Superior temporal gyrus (tissue), 1 donor: Measurements from ENCODE around the gene PRDM12.

Source experiments
- DNase-seq: peaks from one replicate; pipeline ENCODE4 v3.0.0-alpha.2; 2016; ENCODE audit errors: extremely low spot score

The PRDM12 gene

GRCh38 chr9:130720762-130721161 lies 56.4 kb downstream of the PRDM12 start:
- no peak for DNase-seq

DNA sequence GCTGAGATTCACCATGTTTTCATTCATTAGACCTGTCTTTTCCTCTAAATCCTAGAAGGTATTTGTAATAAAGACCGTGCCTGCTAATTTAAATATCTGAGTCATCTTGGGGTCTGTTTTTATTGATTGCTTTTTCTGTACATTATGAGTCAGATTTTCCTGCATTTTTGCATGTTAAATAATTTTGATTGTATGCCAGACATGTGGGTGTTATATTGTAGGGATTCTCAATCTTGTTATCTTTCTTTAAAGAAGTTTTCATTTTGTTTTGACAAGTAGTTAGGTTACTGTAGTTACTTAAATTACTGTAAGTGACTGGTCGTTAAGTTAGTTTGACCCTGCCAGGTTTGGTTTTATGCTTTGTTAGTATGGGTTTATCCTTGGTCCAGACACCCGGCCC lies 64.3 kb downstream of the PRDM12 start:
- no peak for DNase-seq

- DNase-seq: no peak
These were observed 64.8 kb downstream of the PRDM12 start for GRCh38 chr9:130729145-130729544.

- DNase-seq: no peak
These were observed 67.0 kb downstream of the PRDM12 start for GRCh38 chr9:130731355-130731754.

GRCh38 chr9:130732136-130732535 lies 67.7 kb downstream of the PRDM12 start:
- no peak for DNase-seq
